Mesenteric fat pad (tissue), 1 donor: Measurements from ENCODE around the gene HSH2D. TPM values are rescaled to one million over a fixed set of nuclear protein-coding genes. Genes with fewer than 3 reads are reported as not detected.
"Not testable (repeated sequence)": the region's sequence is repeated elsewhere in the genome, so short reads cannot be mapped to it uniquely, and the experiment has no call there.

Experiments
- DNase-seq: peaks from one replicate; pipeline ENCODE4 v3.0.0-alpha.2; 2020; ENCODE audit warnings: low spot score
- total RNA-seq: library from RNA; stranded (reverse); fragmentation: NEBNext Ultra II Directional; extraction: Animal tissue kit (Norgen Biotek cat#: 25700); gene quantifications from one replicate; pipeline ENCODE4 v1.2.1, GENCODE V29; 2021
- donor health status: DM: yes; HTN: yes; CAD: no.

The HSH2D gene
- total RNA-seq, 1 donor from 2014 or later: 1.2 TPM

- no peak for DNase-seq
Observed at GRCh38 chr19:16154557-16154956, 11.1 kb downstream of the HSH2D start.

DNA sequence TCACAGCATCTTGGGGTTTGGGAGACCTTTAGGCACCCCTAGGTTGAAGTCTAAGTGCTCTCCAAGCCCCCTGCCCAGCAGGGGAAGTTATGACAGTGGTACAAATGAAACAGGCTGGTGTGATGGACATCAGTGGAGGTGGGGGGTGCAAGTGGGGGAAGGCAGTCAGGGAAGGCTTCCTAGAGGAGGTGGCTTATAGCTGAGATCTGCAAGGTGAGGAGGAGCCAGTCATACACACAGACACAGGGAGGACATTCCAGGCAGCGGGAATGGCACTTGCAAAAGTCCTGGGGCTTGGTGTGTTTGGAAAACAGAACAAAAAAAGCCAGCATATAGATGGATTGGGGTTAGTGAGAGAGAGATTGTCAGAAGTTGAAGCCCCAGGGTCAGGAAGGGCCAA is 11.6 kb downstream of the HSH2D start:
- DNase-seq: no peak

- no peak for DNase-seq
Observed at GRCh38 chr19:16156904-16157303, 13.4 kb downstream of the HSH2D start.

DNA sequence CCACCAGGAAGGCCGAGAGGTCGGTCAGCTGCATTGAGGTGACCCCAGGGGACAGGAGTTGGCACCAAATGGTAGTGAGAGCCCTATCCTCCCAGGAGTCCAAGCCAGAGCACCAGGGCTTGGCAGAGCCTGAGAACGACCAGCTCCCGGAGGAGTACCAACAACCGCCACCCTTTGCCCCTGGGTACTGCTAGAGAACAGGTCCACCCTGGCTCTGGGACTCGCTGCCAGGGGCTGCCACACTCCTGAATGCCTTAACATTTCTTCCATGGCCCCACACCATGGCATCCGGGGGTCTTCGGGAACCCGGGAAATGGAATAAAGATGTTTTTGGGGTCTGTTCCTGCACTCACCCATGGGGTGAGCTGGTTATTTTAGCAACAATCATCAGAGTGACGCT is 14.1 kb downstream of the HSH2D start:
- DNase-seq: no peak

DNA sequence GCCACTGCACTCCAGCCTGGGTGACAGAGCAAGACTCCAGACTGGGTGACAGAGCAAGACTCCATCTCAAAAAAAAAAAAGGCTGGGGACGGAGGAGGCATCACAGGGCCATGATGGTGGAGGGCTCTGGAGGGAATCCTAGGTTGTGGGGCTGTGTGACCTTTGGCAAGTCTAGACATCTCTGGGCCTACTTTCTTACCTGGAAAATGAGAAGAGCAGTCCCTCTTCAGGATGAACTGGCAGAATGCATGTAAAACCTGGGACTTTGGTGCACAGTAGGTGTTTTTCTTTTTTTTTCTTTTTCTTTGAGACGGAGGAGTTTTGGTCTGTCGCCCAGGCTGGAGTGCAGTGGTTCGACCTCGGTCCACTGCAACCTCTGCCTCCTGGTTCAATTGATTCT is 16.2 kb downstream of the HSH2D start:
- DNase-seq: no peak

GRCh38 chr19:16160445-16160942 is 17.0 kb downstream of the HSH2D start:
- no peak for DNase-seq

GRCh38 chr19:16160943-16161560 is 17.6 kb downstream of the HSH2D start:
- no peak for DNase-seq

- no peak for DNase-seq
Observed at GRCh38 chr19:16161840-16162239, 18.4 kb downstream of the HSH2D start.

DNA sequence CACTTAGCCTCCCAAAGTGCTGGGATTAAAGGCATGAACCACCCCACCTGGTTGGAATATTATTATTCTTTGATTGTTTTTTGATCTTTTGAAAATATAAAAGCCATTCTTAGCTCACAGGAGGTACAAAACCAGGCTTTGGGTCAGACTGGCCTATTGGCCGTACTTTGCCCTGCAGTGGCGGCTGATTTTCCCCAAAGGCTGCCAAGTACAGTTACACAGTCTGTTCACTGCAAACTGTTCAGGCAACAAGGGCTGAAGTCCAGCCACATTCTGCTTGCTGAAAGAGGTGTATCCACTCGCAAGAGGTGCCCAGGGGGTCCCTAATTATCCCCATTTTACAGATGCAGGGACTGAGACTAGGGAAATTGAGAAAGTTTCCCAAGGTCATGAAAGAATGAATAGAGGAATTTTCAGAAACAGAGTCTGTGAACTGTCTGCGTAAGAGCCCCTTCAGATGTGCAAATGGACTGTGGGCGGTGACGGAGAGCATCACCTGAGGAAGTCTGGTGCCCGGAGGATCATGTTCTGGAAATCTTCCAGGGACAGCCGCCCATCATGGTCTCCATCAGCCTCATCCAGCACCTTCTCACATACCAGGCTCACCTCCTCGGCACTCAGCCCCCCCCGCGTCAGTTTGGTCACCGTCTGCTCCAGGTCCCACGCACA is 20.9 kb downstream of the HSH2D start:
- DNase-seq: no peak

DNA sequence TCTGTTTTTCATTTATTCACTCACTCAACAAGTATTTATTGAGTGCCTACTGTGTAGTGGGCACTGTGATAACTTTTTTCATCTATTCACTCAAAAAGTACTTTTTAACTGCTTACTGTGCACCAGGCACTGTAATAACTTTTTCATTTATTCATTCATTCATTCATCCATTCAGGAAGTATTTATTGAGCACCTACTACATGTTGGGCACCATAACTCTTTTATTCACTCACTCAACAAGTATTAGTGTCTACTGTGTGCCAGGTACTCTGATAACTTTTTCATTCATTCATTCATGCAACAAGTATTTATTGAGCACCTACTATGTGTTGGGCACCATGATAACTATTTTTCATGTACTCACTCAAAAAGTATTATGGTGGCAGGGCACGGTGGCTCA is 22.9 kb downstream of the HSH2D start:
- no peak for DNase-seq

- no peak for DNase-seq
Observed at GRCh38 chr19:16167055-16167454, 23.6 kb downstream of the HSH2D start.

GRCh38 chr19:16168465-16169081 is 25.1 kb downstream of the HSH2D start:
- no peak for DNase-seq

DNA sequence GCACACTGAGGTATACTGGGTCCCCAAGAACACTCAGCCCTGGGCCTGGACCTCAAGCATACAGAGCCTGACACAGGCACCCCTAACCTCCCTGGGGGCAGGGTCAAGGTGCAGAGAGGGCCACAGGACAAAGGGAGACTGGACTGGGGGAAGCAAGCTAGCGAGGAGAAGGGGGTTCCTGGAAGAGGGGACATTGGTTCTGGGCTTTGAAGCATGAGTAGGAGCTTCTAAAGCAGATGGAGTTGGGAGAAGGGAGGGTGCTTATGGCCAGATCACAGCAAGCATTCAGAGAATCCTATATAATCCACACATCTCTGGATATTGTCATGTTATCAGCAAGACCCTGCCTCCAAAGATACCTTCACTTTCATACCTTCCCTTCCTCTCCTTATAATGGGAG is 26.6 kb downstream of the HSH2D start:
- no peak for DNase-seq

DNA sequence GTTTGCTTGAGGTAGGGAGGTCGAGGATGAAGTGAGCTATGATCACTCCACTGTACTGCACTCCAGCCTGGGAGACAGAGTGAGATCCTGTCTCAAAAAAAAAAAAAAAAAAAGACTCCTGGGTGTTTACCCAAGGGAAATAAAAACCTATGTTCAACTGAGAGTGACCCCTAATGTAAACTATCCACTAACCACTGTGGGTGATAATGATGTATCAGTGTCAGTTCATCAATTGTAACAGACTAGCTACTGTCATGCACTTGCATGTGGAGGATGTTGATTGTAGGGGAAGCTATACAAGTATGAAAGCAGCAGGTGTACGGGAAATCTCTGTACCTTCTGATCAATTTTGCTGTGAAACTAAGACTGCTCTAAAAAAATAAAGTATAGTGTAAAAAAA is 32.5 kb downstream of the HSH2D start:
- DNase-seq: no peak

GRCh38 chr19:16178866-16179265 is 35.4 kb downstream of the HSH2D start:
- not testable (repeated sequence) for DNase-seq

GRCh38 chr19:16180611-16181010 is 37.1 kb downstream of the HSH2D start:
- DNase-seq: no peak

DNA sequence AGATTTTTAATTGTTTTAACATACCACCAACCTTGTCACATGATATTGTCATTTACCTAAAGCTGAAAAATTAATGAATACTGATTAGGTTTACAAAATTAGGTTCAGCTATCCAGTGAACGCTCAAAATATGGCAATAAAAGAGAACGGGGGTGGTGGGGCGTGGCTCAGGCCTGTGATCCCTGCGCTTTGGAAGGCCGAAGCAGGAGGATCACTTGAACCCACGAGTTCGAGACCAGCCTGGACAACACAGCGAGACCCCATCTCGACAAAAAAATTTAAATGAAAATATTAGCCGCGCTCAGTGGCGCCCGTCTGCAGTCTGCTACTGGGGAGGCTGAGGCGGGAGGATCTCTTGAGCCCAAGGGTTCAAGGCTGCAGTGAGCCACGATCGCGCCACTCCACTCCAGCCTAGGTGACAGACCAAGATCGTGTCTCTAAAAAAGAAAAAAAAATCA is 41.2 kb downstream of the HSH2D start:
- no peak for DNase-seq

DNA sequence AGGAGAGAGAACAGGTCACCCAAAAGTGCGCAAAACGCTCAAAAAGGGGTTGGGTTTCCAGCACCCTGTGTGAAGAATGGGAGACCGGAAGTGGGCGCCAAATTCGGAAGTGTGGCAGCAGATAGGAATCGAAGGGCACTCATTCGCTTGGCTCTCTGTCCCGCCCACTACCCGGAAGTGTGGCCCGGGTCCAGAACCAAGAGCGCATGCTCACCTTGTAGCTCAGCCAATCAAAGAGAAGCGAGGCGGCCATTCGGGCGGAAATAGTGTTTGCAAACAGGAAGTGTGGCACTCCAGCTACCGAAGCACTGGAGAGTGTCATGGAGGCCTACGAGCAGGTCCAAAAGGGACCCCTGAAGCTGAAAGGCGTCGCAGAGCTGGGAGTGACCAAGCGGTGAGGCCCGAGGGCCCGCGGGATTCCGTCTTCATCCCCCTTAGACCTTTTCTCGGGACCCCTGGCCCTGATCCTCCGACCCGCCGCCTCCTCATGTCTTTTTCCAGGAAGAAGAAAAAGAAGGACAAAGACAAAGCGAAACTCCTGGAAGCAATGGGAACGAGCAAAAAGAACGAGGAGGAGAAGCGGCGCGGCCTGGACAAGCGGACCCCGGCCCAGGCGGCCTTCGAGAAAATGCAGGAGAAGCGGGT is 41.8 kb downstream of the HSH2D start, which contains the start of gene FAM32A:
TSS of gene FAM32A (plus strand) at position 288 of the 645 bp plus-strand sequence. CDS start at position 321, 33 bp downstream.
- DNase-seq: peak; percentile 99

DNA sequence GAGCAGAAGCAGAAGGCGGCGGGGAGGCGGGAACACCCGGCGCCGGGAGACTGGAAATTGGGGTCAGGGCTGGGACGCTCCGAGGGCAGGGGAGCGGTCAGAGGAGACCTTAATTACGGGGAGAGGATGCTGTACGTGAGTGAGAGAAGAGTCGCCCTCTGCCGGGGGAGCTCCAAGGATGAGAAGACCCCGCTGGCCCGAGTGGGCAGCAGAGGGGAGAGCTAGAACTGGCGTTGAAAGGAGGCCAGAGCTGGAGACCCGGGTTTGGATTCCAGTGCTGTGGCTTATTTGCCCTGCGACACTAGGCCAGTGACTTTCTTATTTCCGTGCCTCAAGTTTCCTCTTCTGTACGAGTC is 42.3 kb downstream of the HSH2D start:
- DNase-seq: no peak

DNA sequence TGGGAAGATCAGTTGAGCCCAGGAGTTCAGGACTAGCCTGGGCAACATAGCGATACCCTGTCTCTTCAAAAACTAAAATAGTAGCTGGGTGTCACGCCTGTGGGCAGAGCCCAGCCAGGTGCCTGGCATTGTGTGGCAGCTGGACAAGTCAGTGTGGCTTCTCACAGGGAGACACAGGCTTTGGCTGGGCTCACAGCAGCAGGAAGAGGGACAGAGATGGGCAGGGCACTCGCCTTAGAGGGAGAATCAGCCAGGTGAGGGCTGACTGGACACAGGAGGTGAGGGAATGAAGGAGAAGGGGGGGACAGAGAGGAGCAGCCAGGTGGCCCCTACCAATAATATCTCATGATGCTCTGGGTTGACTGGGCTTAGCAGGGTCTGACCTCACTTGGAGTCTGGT is 45.0 kb downstream of the HSH2D start:
- DNase-seq: no peak

DNA sequence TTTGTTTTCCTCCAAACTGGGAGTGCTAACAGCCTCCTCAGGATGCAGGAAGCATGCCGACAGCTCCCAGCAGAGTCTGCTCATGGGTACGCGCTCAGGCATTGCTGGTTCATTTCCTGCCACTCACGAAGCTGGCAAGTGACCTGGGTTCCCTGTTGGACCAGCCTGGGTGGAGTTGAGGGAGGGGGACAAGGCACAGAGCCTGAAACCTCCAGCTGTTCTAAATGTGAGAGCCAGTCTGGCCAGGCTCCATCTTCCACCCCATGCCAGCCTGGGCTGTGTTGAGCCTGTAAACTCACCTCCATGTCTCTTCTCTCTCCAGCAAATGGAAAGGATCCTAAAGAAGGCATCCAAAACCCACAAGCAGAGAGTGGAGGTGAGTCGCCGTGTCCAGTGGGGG is 46.7 kb downstream of the HSH2D start:
- DNase-seq: no peak

- no peak for DNase-seq
Observed at GRCh38 chr19:16190736-16191135, 47.3 kb downstream of the HSH2D start.
